HG03045 (cell line): Measurements from ENCODE around the gene ABCE1.

Experiments
- ATAC-seq: cut with Tn5 transposase; IDR thresholded peaks from one replicate; pipeline ENCODE4 v1.9.1; 2021; ENCODE audit warnings: mild to moderate bottlenecking, moderate library complexity; ENCODE audit not compliant: unreplicated experiment

The ABCE1 gene

DNA sequence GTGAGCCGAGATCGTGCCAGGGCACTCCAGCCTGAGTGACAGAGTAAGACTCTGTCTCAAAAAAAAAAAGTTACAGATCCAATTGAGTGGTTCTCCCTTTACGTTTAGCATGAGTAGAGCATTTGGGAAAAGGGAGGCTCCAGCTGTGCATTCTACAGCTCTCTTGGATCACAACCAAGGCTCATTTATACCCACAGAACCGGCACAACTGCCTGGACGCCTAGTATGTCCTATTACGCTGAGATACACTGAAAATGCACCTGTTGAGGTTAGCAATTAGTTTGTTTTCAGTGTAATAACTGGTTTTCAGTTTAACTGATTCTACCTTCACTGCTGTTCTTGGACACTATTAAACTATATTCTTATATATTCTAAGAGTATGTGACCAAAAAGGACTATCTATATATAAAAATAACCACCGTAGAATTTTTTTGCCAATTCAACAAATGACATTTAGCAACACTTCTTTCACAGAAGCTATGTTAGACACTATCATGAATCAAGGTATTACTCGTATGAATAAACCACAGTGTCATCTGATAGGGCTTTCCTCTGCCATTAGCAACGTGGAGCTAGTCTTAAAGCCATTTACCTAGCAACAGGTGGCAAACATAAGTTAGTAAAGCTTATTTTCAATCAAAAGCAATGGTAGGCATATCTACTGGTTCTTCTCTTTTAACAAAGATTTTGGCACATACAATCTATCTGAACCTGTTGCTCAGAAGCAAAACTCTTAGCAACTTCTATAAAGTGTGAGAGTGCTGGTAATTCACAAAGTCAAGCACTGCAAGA, 78.7 kb downstream of the ABCE1 start:
- ATAC-seq: no peak

DNA sequence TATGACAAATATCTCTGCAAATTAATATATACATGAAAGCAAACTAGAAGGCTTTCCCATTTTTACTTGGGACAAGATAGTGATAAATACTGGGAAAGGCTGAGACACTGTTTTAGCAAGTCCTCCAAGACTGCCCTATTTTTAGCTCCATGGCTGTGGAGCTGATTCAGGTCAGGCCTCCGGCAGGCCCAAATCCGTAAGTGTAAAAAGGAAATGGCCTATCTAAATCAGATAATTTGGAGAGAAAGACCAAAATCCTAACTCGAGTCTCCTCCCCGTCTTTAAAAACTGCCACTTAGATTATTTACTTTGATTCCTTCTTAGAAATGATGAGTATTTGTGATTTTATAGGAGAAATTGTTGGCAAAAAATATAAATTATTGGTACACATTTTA, 79.4 kb downstream of the ABCE1 start:
- no peak for ATAC-seq

DNA sequence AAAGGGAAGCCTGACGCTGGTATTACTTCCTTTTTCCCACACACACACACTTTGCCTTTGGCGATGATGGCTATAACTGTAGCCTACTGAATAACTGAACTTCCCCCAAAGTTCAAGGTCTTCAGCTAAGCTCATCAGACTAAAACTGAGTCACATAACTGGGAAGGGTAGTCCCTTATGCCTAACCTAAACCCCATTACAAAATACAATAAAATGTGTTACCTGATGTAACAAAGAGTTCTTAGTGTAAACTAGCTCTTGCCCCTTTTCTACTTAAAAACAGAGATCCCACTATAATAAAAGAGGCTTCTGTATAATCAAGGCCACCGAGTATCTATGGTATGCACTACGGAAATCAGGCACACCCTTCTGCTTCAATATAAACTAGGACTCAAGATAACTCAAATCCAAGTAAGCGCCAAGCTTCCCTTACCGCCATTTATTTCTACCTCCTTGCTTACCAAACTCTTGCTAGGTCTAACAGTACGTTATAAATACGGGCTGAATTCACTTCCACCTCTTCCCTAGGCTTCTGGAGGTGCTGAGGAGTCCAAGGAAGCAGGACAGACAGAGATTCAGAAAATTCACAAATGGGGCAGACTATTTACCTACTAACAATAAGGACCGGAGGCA, 79.9 kb downstream of the ABCE1 start:
- no peak for ATAC-seq

DNA sequence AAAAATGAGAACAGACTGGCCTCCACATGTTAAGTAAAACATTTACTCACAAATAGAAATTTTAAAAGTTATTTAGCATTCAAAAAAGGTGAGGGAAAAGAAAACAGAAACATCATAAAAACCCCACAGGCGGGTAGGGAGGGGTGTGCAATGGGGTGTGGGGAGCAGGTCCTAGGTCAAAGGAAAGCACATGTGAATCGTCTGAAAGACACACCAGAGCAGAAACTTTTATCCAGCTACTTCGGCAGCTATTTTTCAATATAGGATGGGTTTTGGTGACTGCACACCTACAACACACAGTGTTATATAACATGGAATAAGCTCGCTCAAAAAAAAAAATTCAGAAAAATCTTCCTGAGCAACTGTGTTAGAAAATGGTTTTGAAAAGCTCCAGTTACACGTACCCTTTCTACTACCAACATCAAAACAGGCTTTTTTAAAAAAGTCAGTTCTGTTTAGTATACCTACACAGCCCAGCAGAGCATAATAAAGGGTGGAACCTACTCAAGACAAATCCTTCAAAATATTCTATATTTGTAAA, 80.7 kb downstream of the ABCE1 start:
- ATAC-seq: no peak
